VCaP (cell line): ENCODE results near the gene KIAA1614.

ENCODE experiments used
- H3K27ac ChIP-seq: fragments of 450-650 bp; 2 replicates; pipeline ENCODE4 v1.5.1; 2017
- TF ChIP-seq, protein P1 (sequence below): fragments of 450-650 bp; conservative IDR thresholded peaks from 2 replicates; pipeline ENCODE4 v1.5.1; 2017; ENCODE audit warnings: mild to moderate bottlenecking, moderate library complexity

The KIAA1614 gene

DNA sequence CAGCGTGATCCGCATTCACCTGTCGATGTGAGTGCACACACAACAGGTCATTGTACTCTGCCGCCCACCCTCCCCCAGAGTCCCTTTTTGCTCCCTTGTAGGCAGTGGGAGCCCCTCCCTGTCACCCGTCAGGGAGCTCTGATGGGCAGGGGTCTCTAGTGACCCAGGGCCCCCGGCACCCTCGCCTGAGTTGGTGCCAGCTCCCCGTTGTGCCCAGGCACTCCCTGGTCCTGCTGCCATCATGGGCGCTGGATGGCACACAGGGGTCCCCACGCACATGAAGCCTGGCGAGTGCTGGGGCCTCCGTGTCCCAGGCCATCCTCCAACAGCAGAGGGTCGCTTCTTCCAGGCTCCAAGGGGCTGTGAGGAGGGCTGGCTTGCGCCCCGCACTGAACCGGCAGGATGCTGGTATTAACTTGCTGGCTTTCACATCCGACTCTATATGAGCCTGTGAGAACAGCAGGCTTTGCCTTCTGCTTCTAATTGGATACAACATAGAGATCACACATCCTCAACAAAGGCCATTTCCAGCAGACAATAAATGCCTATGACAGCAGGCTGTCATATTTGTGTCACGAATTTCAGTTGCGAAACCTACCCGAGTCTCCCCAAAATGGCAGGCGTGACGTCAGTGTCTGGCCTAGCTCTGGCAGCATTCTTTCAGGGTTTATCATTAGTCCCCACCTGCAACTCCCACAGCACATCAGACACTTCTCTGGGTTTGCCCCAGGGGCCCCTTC lies 35.4 kb downstream of the KIAA1614 start:
- H3K27ac ChIP-seq = no peak overlapping the region
- TF ChIP-seq, protein P1, sequence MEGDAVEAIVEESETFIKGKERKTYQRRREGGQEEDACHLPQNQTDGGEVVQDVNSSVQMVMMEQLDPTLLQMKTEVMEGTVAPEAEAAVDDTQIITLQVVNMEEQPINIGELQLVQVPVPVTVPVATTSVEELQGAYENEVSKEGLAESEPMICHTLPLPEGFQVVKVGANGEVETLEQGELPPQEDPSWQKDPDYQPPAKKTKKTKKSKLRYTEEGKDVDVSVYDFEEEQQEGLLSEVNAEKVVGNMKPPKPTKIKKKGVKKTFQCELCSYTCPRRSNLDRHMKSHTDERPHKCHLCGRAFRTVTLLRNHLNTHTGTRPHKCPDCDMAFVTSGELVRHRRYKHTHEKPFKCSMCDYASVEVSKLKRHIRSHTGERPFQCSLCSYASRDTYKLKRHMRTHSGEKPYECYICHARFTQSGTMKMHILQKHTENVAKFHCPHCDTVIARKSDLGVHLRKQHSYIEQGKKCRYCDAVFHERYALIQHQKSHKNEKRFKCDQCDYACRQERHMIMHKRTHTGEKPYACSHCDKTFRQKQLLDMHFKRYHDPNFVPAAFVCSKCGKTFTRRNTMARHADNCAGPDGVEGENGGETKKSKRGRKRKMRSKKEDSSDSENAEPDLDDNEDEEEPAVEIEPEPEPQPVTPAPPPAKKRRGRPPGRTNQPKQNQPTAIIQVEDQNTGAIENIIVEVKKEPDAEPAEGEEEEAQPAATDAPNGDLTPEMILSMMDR = no peak

DNA sequence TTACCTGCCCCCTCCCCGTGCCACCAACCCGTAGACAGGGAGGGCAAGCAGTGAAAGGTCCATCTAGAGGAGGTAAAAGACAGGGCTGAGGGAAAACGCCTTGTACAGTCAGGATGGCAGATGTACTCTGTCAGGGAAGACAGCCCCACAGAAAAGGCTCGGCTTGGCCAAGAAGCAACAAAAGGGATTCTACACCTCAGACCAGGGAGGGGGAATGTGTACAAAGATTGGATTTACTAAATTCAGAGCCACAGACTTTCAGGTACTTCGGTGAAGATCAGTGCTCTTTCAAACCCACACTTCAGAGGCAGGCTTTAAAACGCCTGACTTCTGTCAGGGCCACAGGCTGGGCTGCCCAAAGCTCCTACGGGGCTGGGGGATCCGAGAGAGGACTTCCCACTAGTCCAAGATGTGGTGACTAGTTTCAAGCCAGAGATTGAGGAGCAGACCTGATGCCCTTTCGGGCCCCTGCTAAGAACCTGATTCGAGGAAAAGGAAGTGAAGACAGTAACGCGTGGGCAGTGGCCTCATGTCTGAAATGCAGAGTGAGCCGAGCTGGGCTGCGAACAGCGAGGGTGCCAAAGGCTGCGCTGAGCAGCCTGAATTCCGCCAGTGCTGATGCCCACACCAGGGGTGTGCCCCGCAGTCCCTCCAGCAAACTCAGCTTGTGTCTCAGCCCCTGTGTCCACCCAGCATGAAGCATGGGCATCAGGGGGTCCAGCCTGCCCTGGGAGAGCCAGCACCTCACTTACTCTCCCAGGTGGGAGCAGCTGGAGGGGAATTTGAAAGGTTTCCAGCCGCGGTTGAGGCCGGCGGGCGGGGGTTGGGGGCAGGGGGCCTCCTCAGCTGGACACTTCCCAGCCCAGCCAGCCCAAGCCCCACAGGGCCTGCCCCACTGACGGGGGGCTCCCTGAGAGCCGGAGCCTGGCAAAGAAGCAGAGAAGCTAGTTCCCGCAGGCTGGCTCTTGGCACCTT lies 36.2 kb downstream of the KIAA1614 start:
- TF ChIP-seq, protein P1 = no peak
- H3K27ac ChIP-seq = no peak overlapping the region

DNA sequence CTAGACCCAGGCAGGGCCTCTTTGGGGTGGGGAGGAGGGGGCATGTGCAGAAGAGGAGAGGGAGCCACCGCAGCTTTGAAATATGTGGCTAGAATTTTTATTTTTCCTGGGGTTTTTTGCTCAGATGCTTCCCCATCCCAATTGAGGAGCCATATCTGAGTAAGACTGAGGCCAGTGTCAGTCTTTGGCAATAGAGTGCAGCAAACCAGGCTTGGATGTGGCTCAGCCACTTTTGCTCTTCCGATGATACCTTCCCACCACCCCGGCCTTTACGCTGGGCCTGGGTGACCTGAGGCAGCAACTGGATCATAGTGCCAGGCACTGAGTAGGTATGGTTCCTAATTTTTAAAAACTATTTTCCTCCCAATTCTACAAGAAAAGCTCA lies 36.9 kb downstream of the KIAA1614 start:
- no peak overlapping the region for H3K27ac ChIP-seq
- TF ChIP-seq, protein P1 = no peak

DNA sequence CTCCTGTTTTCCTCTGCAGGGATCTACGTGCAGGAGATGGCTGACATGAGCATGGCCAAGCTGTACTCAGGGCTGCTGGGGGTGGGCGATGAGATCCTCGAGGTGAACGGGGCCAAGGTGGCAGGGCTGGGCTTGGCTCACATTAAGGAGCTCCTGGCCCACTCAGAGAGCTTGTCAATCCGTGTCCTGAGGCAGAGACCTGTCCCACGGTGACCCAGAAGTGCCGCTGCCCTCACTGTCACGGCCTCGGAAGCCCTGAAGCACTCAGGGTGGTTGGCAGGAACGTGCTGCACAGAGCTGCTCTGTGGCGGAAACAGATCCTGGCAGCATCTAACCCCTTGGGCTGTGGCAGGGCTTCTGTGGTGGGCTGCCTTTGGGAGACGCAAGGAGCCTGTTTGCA lies 37.6 kb downstream of the KIAA1614 start:
- H3K27ac ChIP-seq = no peak overlapping the region
- TF ChIP-seq, protein P1 = no peak

DNA sequence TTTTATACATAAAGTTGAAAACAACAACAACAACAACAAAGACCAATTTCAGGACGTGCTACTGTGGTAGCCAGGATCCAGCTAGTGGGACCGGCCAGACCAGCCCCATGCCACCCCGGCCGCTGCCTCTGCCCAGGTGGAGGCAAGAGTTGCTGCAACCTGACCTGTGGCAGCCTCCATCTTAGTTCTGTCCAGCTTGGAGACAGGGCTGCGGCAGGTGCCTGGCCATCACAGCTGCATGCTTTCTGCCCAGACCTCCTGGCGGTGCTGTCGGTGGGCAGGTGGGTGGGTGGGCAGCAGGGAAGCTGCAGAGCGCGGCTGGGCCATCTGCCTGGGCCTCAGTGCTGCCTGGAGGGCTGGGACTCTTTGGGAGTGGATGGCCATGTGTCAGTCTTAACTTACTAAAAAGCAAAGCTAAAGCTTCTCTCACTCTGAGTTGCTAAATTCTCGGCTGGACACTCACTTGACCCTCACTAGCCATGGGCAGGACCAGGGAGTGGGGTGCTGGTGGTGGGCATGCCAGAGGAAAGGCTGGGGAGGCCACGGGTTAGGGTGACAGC lies 38.6 kb downstream of the KIAA1614 start:
- no peak overlapping the region for H3K27ac ChIP-seq
- TF ChIP-seq, protein P1 = no peak

DNA sequence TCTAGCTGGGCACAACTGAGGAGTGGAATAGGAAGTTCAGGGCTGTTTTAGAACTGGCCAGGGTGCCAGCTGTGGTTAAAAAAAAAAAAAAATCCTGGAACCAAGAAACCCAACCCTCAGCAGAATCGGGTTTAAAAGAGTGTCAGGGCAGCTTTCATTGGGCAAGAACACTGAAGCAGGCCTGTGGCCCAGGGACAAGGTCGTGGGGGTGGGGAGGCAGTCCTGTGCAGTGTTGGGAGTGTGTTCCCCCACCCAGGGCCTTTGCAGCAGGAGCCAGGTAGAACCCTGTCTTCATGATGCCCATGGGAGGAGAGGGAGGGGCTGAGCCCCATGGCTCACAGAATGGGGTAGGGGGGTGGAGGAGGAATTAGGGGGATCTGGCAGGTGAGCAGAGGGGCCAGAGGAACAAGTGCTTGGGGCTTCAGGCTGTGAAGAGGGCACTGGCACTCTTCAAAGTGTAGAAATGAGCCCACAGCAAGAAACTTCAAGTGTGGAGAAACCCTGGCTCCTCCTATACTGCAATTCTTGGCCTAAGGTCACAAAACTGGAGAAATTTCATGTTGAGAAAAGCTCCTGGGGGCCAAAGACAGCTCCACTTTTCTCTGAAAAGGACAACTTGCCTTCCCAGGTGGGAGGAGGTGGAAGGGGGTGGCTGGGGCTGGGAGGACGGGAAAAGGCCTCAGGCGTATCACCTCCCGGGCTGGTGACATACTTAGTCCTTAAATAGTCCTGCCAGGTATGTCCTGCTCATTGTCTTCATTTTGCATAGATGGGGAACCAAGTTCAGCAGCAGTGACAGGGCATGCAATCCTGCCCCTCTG lies 39.3 kb downstream of the KIAA1614 start:
- TF ChIP-seq, protein P1 = no peak
- H3K27ac ChIP-seq = no peak overlapping the region
